Measurements from ENCODE around the gene GHSR. TPM values are rescaled to one million over a fixed set of nuclear protein-coding genes. Genes with fewer than 3 reads are reported as not detected.
A peak's percentile ranks its signal among the peaks of the same experiment; 100 is the strongest.

Gene GHSR
- polyA plus RNA-seq, 1 of the 3 experiments (the other 2 are of a cell fraction), result not detected

GRCh38 chr3:172467170-172467824, 19.0 kb upstream of the GHSR start:
- DNase-seq, result no peak
- H3K27ac ChIP-seq (ENCODE audit: low read depth in 2 of 2, low read length in 1 of 2), result no peak overlapping the region
- no peak for TF ChIP-seq GABPA (IDR thresholded peaks at IDR 0.05; ENCODE audit: low read depth)
- TF ChIP-seq GATA2 (CRISPR knock-in tag; IDR thresholded peaks at IDR 0.05), result no peak
- no peak for TF ChIP-seq POLR2AphosphoS5 (IDR thresholded peaks at IDR 0.05; ENCODE audit: low read depth, low read length)
- TF ChIP-seq YY1 (IDR thresholded peaks at IDR 0.05; ENCODE audit: low read depth), result no peak
- TF ChIP-seq NRF1 (IDR thresholded peaks at IDR 0.05; ENCODE audit: low read depth, low read length), result no peak
- TF ChIP-seq CHD2 (IDR thresholded peaks at IDR 0.05; ENCODE audit: low read length, partially characterized antibody), result no peak
- TF ChIP-seq REST (IDR thresholded peaks at IDR 0.05; ENCODE audit: low read depth, low read length), result no peak
- no peak for TF ChIP-seq MAX (IDR thresholded peaks at IDR 0.05; ENCODE audit: low read depth)
- TF ChIP-seq FOSL2 (IDR thresholded peaks at IDR 0.05; ENCODE audit: borderline replicate concordance, low read depth), result peak; percentile 24; the same call in 1 of the 2 replicates
- no peak for TF ChIP-seq SMC3 (IDR thresholded peaks at IDR 0.05; ENCODE audit: low read depth, low read length)
- TF ChIP-seq PBX3 (IDR thresholded peaks at IDR 0.05), result peak; percentile 24; the same call in 1 of the 2 replicates
- TF ChIP-seq TCF12 (IDR thresholded peaks at IDR 0.05), result no peak
- TF ChIP-seq JUND (IDR thresholded peaks at IDR 0.05), result no peak
- no peak for TF ChIP-seq TAF1 (IDR thresholded peaks at IDR 0.05; ENCODE audit: borderline replicate concordance, low read depth, low read length)
- no peak overlapping the region for H3K9ac ChIP-seq
- no peak overlapping the region for H2AFZ ChIP-seq (ENCODE audit: low read depth)
- H3K9me3 ChIP-seq, result peaks cover 6% of the 10 kb centered on the region; the same call in 1 of the 2 replicates
- H3K4me2 ChIP-seq, result no peak overlapping the region
- H3K36me3 ChIP-seq (replicated peaks in 1 of 2; ENCODE audit: control insufficient read depth in 1 of 2, insufficient read depth in 2 of 2, low read length in 1 of 2), result no peaks in the 10 kb centered on the region
- no peaks in the 10 kb centered on the region for H3K9me2 ChIP-seq
- peaks cover 0 to 2% of the 10 kb centered on the region in 2 experiments; a peak in 1 of 4 replicates for H3K4me1 ChIP-seq (ENCODE audit: control insufficient read depth in 1 of 2, insufficient read depth in 2 of 2, low read depth in 1 of 2, low read length in 1 of 2)
- no peaks in the 10 kb centered on the region for H4K20me1 ChIP-seq (ENCODE audit: insufficient read depth)
- H3K27me3 ChIP-seq (ENCODE audit: insufficient read depth), result no peaks in the 10 kb centered on the region
- no peak overlapping the region for H3K4me3 ChIP-seq (ENCODE audit: low read depth in 2 of 2, low read length in 1 of 2)
- WGBS (ENCODE audit: low lambda C conversion rate), result 67% methylated on average over 2 of the region's 2 CpGs
- ChIA-PET CTCF (no interaction called here), POLR2A (no interaction called here)
- H3K79me2 ChIP-seq (ENCODE audit: insufficient read depth), result no peaks in the 10 kb centered on the region
- no peaks in the 10 kb centered on the region for H3F3A ChIP-seq (replicated peaks; ENCODE audit: insufficient read depth)

Measured in SK-N-SH (cell line).